ACHN (cell line): ENCODE measurements around the gene RORB.
"Not testable (repeated sequence)": the region's sequence is repeated elsewhere in the genome, so short reads cannot be mapped to it uniquely, and the experiment has no call there.

Experiments used
- DNase-seq: peaks from one replicate; pipeline ENCODE4 v3.0.0-alpha.2; 2015
- in situ Hi-C: cut with HindIII; loops from 2 replicates; pipeline ENCODE4 v1.10.0; 2017; ENCODE audit warnings: low sequenced_read_pairs, low pct_ligation_motif_present, low pct_unique_long_range_greater_than_20kb

Gene RORB

GRCh38 chr9:74503666-74504065 lies 6.5 kb downstream of the RORB start:
- in situ Hi-C loops = no loop called here
- no peak for DNase-seq

- no peak for DNase-seq
- in situ Hi-C loops = no loop called here
Measured at GRCh38 chr9:74511333-74511732, 14.2 kb downstream of the RORB start.

- DNase-seq = no peak
- in situ Hi-C loops = no loop called here
Measured at GRCh38 chr9:74512416-74512815, 15.3 kb downstream of the RORB start.

- in situ Hi-C loops = no loop called here
- no peak for DNase-seq
Measured at GRCh38 chr9:74513221-74513620, 16.1 kb downstream of the RORB start.

- in situ Hi-C loops = no loop called here
- no peak for DNase-seq
Measured at GRCh38 chr9:74517188-74517587, 20.1 kb downstream of the RORB start.

GRCh38 chr9:74519419-74519818 lies 22.3 kb downstream of the RORB start:
- no peak for DNase-seq
- in situ Hi-C loops = no loop called here

GRCh38 chr9:74521009-74521408 lies 23.9 kb downstream of the RORB start:
- in situ Hi-C loops = no loop called here
- DNase-seq = no peak

- DNase-seq = no peak
- in situ Hi-C loops = no loop called here
Measured at GRCh38 chr9:74524289-74524688, 27.2 kb downstream of the RORB start.

GRCh38 chr9:74526215-74526614 lies 29.1 kb downstream of the RORB start:
- in situ Hi-C loops = no loop called here

GRCh38 chr9:74527718-74528117 lies 30.6 kb downstream of the RORB start:
- in situ Hi-C loops = no loop called here
- DNase-seq = no peak

More at GRCh38 chr9:74526215-74526614, 29.1 kb downstream of the RORB start:
- DNase-seq = no peak

GRCh38 chr9:74528207-74528606 lies 31.1 kb downstream of the RORB start:
- DNase-seq = no peak
- in situ Hi-C loops = no loop called here

GRCh38 chr9:74530458-74530857 lies 33.3 kb downstream of the RORB start:
- in situ Hi-C loops = not testable (repeated sequence)

GRCh38 chr9:74533253-74533652 lies 36.1 kb downstream of the RORB start:
- in situ Hi-C loops = no loop called here
- no peak for DNase-seq

More at GRCh38 chr9:74530458-74530857, 33.3 kb downstream of the RORB start:
- DNase-seq = not testable (repeated sequence)

- in situ Hi-C loops = no loop called here
- DNase-seq = no peak
Measured at GRCh38 chr9:74534841-74535240, 37.7 kb downstream of the RORB start.

GRCh38 chr9:74543145-74543544 lies 46.0 kb downstream of the RORB start:
- in situ Hi-C loops = no loop called here
- no peak for DNase-seq

- in situ Hi-C loops = no loop called here
- DNase-seq = no peak
Measured at GRCh38 chr9:74551266-74551665, 54.1 kb downstream of the RORB start.

GRCh38 chr9:74554751-74555419 lies 57.8 kb downstream of the RORB start:
- no peak for DNase-seq
- in situ Hi-C loops = no loop called here

GRCh38 chr9:74555565-74555964 lies 58.4 kb downstream of the RORB start:
- DNase-seq = no peak
- in situ Hi-C loops = no loop called here

GRCh38 chr9:74556685-74557084 lies 59.5 kb downstream of the RORB start:
- DNase-seq = no peak
- in situ Hi-C loops = no loop called here

- DNase-seq = no peak
- in situ Hi-C loops = no loop called here
Measured at GRCh38 chr9:74557571-74557970, 60.4 kb downstream of the RORB start.

GRCh38 chr9:74562611-74563010 lies 65.5 kb downstream of the RORB start:
- DNase-seq = no peak
- in situ Hi-C loops = no loop called here
